Ovary (tissue), 9 donors: ENCODE results near the gene TBCD. TPM values are rescaled to one million over a fixed set of nuclear protein-coding genes. Genes with fewer than 3 reads are reported as not detected.

Experiments
- DNase-seq, 5 donors: peaks; one replicate each; pipeline ENCODE4 v3.0.0-alpha.2; 2019 to 2020
- H3K27ac ChIP-seq, 2 donors: fragments of 200-600 bp; one replicate each; pipeline versions ENCODE4 v1.5.1 to v1.8.0; 2019 to 2022
- H3K27me3 ChIP-seq: fragments of 200-600 bp; one replicate; pipeline ENCODE4 v1.8.0; 2022
- H3K36me3 ChIP-seq: fragments of 200-600 bp; sonication (generic); one replicate; pipeline ENCODE4 v1.5.1; 2019
- H3K4me1 ChIP-seq: one replicate; pipeline ENCODE4 v1.8.1; 2013; ENCODE audit warnings: mild to moderate bottlenecking, moderate library complexity; ENCODE audit not compliant: insufficient read depth
- H3K4me3 ChIP-seq: fragments of 200-600 bp; sonication (generic); one replicate; pipeline ENCODE4 v1.5.1; 2017
- H3K9me3 ChIP-seq, 2 donors: fragments of 200-600 bp in 1 of 2; sonication (generic) in 1 of 2; one replicate each; pipeline versions ENCODE4 v1.5.1 to v1.8.1; 2013 to 2019; ENCODE audit warnings: mild to moderate bottlenecking in 1 of 2, moderate library complexity in 1 of 2
- EP300 ChIP-seq: sonication (generic); formaldehyde crosslinking; IDR thresholded peaks from one replicate; pipeline ENCODE4 v1.6.1; 2017; ENCODE audit warnings: antibody characterized with exemption
- POLR2A ChIP-seq: fragments of 450-650 bp; IDR thresholded peaks from one replicate; pipeline ENCODE4 v1.6.1; 2017; ENCODE audit warnings: antibody characterized with exemption, mild to moderate bottlenecking, moderate library complexity
- WGBS, 3 donors: extraction: QIAGEN DNeasy Blood & Tissue Kit in 1 of 3; methylation state at CpG; one replicate each; pipeline versions ENCODE4 v1.1.5 to v1.1.7; 2013 to 2017; 5-methylcytosine and 5-hydroxymethylcytosine counted together
- intact Hi-C, 4 donors: fragments of 100-400 bp; cut with DNase I; formaldehyde crosslinking; loops; one replicate each; pipeline versions ENCODE4 v1.11.0 to v1.15.1; 2022 to 2023
- polyA plus RNA-seq, 2 donors: library from polyadenylated mRNA; stranded (reverse); fragments of 200-250 nt in 1 of 2; fragments of 350-450 nt in 1 of 2; fragmentation: Illumina TruSeq in 1 of 2; extraction: RNeasy Lipid Tissue Mini Kit (QIAGEN cat#74804) in 1 of 2; gene quantifications; one replicate each; pipeline ENCODE4 v1.2.3, GENCODE V29; 2013 to 2014
- total RNA-seq, 7 donors: library from RNA; depleted of rRNA in 2 of 7; stranded (reverse); fragments of >200 nt in 2 of 7; fragmentation: NEBNext Ultra II Directional in 3 of 7; extraction: Animal tissue kit (Norgen Biotek cat#: 25700) in 3 of 7; gene quantifications; one replicate each; pipeline versions ENCODE4 v1.1.0 to v1.2.4, GENCODE V29; 2016 to 2023
- TF ChIP-seq, protein P1 (sequence below), 3 donors: fragments of 450-650 bp in 2 of 3; fragments of 200-600 bp in 1 of 3; IDR thresholded peaks; one replicate each; pipeline versions ENCODE4 v1.5.1 to v1.8.0; 2016 to 2022; ENCODE audit warnings: antibody characterized with exemption in 3 of 3, mild to moderate bottlenecking in 1 of 3
- donor health status: DM: no; HTN: no; CAD: no; lungs with moderate emphysema.
- donor health status: DM: no; HTN: no; CAD: no.
- donor health status: Bipolar disorder and iron deficiency.
- donor health status: DM: yes; HTN: yes; CAD: no.
- donor health status: DM: no; HTN: no; CAD: no.
- donor health status: DM: yes; HTN: yes; CAD: no.

TBCD gene
- total and polyA plus RNA-seq, 9 donors: 29.2 to 88.3 (median 59.2) TPM

GRCh38 chr17:82956726-82957468 is 205.0 kb downstream of the TBCD start:
- no peak for TF ChIP-seq POLR2A
- no peak for TF ChIP-seq EP300
- TF ChIP-seq, protein P1, sequence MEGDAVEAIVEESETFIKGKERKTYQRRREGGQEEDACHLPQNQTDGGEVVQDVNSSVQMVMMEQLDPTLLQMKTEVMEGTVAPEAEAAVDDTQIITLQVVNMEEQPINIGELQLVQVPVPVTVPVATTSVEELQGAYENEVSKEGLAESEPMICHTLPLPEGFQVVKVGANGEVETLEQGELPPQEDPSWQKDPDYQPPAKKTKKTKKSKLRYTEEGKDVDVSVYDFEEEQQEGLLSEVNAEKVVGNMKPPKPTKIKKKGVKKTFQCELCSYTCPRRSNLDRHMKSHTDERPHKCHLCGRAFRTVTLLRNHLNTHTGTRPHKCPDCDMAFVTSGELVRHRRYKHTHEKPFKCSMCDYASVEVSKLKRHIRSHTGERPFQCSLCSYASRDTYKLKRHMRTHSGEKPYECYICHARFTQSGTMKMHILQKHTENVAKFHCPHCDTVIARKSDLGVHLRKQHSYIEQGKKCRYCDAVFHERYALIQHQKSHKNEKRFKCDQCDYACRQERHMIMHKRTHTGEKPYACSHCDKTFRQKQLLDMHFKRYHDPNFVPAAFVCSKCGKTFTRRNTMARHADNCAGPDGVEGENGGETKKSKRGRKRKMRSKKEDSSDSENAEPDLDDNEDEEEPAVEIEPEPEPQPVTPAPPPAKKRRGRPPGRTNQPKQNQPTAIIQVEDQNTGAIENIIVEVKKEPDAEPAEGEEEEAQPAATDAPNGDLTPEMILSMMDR (IDR thresholded peaks at IDR 0.05): no peak
- DNase-seq: peak in 2 of 5 donors; percentile 18 to 34
- Histone ChIP-seq H3K9me3 (no peaks in the 10 kb centered on the region), H3K4me1 (no peaks in the 10 kb centered on the region), H3K4me3 (no peak overlapping the region), H3K27ac (no peak overlapping the region), H3K36me3 (no peaks in the 10 kb centered on the region), H3K27me3 (no peaks in the 10 kb centered on the region)
- intact Hi-C loops: no loop called here
- 94 to 96% (median 94%) methylated on average over 28 to 33 of the region's 33 CpGs for WGBS, 3 donors

DNA sequence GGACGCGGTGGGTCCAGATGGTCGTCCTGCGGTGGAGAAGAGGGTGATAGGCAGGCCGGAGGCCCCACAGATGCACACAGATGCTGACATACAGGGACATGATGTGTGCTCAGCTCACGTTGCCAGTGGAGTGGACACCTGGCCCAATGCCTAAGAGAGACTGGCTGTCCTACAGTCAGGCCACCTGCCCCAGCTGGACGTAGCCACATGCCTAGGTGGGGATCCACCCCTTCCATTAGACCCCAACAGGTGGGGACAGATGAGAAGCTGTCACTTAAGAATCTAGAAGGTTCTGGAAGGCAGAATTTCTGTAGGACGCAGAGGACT is 205.6 kb downstream of the TBCD start:
- H3K27ac ChIP-seq: no peak overlapping the region
- H3K4me1 ChIP-seq: no peaks in the 10 kb centered on the region
- H3K9me3 ChIP-seq: no peaks in the 10 kb centered on the region
- 79 to 87% (median 87%) methylated on average over 8 of the region's 8 CpGs for WGBS, 3 donors
- H3K36me3 ChIP-seq: no peaks in the 10 kb centered on the region
- peak in 1 of 5 donors; percentile 13 for DNase-seq
- TF ChIP-seq, protein P1 (IDR thresholded peaks at IDR 0.05): no peak
- TF ChIP-seq EP300: no peak
- no peak for TF ChIP-seq POLR2A
- no peak overlapping the region for H3K4me3 ChIP-seq
- intact Hi-C loops: no loop called here
- no peaks in the 10 kb centered on the region for H3K27me3 ChIP-seq

- whole genome bisulfite sequencing, 3 donors: 79 to 84% (median 83%) methylated on average over 27 to 30 of the region's 30 CpGs
- TF ChIP-seq POLR2A (no peak), EP300 (no peak)
- TF ChIP-seq, protein P1 (IDR thresholded peaks at IDR 0.05): no peak
- peak in 2 of 5 donors; percentile 13 to 32 for DNase-seq
- Histone ChIP-seq H3K27ac (no peak overlapping the region), H3K9me3 (no peaks in the 10 kb centered on the region), H3K27me3 (no peaks in the 10 kb centered on the region), H3K36me3 (no peaks in the 10 kb centered on the region), H3K4me3 (no peak overlapping the region), H3K4me1 (peaks cover 1% of the 10 kb centered on the region)
- intact Hi-C loops: no loop called here
Measured at GRCh38 chr17:82957961-82958561, 206.2 kb downstream of the TBCD start.

- TF ChIP-seq, protein P1 (IDR thresholded peaks at IDR 0.05): no peak
- TF ChIP-seq POLR2A (no peak), EP300 (no peak)
- Histone ChIP-seq H3K27ac (no peak overlapping the region), H3K9me3 (no peaks in the 10 kb centered on the region), H3K36me3 (no peaks in the 10 kb centered on the region), H3K27me3 (no peaks in the 10 kb centered on the region), H3K4me3 (no peak overlapping the region), H3K4me1 (peaks cover 1% of the 10 kb centered on the region)
- intact Hi-C loops: no loop called here
- 90 to 91% (median 91%) methylated on average over 28 of the region's 28 CpGs for WGBS, 3 donors
- DNase-seq: peak in 2 of 5 donors; percentile 9 to 32
Measured at GRCh38 chr17:82959242-82959930, 207.5 kb downstream of the TBCD start.
